Nephron (organoid): ENCODE measurements around the gene FTO.
A peak's percentile ranks its signal among the peaks of the same experiment; 100 is the strongest.

ENCODE experiments used
- H3K27ac Mint-ChIP-seq, 3 experiments: 2 replicates each; pipeline ENCODE4 v1.8.0; 2020; ENCODE audit warnings: mixed read lengths in 3 of 3, mild to moderate bottlenecking in 2 of 3, moderate library complexity in 1 of 3
- H3K27me3 Mint-ChIP-seq: 2 replicates; pipeline ENCODE4 v1.8.0; 2021; ENCODE audit warnings: low read depth, mild to moderate bottlenecking, moderate library complexity, mixed read lengths
- H3K36me3 Mint-ChIP-seq: 2 replicates; pipeline ENCODE4 v1.8.0; 2020; ENCODE audit warnings: low read depth, mixed read lengths
- H3K4me1 Mint-ChIP-seq: 2 replicates; pipeline ENCODE4 v1.8.0; 2020; ENCODE audit warnings: mixed read lengths
- H3K4me3 Mint-ChIP-seq, 3 experiments: 2 replicates each; pipeline ENCODE4 v1.8.0; 2020; ENCODE audit warnings: mild to moderate bottlenecking in 3 of 3, mixed read lengths in 3 of 3, moderate library complexity in 2 of 3
- H3K9me3 Mint-ChIP-seq: 2 replicates; pipeline ENCODE4 v1.8.0; 2020; ENCODE audit warnings: mixed read lengths
- CTCF ChIP-seq, 3 experiments: fragments of 200-600 bp; sonication (generic); IDR thresholded peaks; one replicate each; pipeline ENCODE4 v1.5.0; 2021; ENCODE audit warnings: antibody characterized with exemption in 3 of 3; ENCODE audit not compliant: unreplicated experiment in 3 of 3

FTO gene

DNA sequence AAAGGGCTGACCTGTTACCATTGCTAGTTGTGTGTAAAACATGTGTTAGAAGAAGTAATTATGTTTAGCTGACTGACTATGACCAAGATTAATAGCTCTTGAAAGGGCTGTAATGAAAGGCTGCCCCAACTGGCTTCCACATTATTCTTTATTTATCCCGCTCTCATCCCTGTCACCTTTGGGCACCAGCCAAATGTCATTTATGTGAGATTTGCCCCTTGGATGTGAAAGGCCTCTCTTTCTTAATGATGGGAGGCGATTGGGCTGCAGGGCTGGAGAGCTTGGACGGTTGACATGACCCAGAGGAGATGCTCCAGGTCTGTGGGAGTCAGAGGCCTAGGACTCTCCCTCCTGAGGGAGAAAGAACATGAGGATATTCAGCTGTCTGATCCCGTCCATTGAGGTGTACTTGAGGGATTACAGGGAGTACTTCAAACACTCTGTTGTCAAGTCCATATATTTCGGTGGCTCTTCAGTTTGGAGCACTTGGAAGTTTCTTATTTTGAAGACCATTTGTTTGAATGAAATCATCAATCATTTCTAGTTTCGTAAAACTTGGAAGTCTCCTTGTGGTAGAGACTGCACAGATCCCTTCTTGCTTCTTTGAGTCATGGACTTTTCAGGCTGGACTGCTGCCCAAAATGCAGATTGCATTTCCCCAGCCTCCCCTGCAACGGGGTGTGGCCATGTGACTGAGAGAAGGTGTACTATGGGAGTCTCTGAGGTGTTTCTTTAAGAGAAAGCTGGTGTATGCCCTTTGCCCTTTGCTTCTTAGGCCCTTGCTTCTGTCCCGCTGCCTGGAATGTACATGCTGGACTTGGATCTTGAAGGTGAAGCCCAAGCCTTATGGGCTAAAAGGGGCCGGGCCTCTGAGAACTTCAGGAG is 51.3 kb downstream of the FTO start:
- H3K9me3 Mint-ChIP-seq, result no peaks in the 10 kb centered on the region
- H3K27ac Mint-ChIP-seq, result peak overlapping the region; percentile 78 to 94 (median 90)
- H3K27me3 Mint-ChIP-seq, result no peaks in the 10 kb centered on the region
- peaks cover 6% of the 10 kb centered on the region for H3K36me3 Mint-ChIP-seq
- H3K4me3 Mint-ChIP-seq, result peak overlapping the region in 2 of 3 experiments; percentile 21 to 28
- H3K4me1 Mint-ChIP-seq, result peaks cover 39% of the 10 kb centered on the region
- no peak for TF ChIP-seq CTCF (IDR thresholded peaks at IDR 0.05; ENCODE audit: unreplicated experiment in 3 of 3)

- H3K4me1 Mint-ChIP-seq, result peaks cover 39% of the 10 kb centered on the region
Measured at GRCh38 chr16:53756275-53756996, 52.5 kb downstream of the FTO start.

DNA sequence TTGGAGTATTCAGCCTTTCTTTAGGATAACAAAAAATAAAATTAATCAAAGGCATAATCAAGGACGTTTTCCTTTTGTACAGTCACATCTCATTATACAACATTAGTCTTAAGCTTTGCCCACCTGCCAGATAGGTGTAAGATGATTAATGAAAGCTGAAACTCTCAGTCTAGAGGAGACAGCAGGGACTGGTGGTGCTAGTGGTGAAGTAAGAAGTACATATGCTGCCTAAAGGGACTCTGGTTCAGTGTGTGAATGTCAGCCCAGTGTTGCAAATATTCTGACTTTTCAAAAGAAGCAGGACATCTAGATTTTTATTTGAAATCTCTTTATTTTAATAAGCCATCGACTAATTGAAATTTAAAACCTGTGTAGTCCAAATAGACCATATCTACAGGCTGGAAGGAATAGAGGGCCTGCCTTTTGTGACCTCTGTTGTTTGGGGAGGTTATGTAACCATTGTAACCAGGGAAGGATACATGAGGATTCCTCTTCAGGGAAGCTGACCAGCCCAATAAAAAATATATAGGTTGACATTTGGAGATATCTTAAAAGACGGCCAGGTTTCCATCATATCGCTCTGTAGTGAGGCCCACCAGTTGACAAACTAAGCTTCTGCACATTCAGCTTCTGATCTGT is 54.1 kb downstream of the FTO start:
- Mint-ChIP-seq H3K36me3 (peaks cover 6% of the 10 kb centered on the region), H3K4me3 (no peak overlapping the region), H3K27me3 (no peaks in the 10 kb centered on the region), H3K27ac (peak overlapping the region; percentile 52 to 73 (median 72)), H3K9me3 (no peaks in the 10 kb centered on the region), H3K4me1 (peaks cover 45% of the 10 kb centered on the region)
- TF ChIP-seq CTCF (IDR thresholded peaks at IDR 0.05; ENCODE audit: unreplicated experiment in 3 of 3), result no peak

More at GRCh38 chr16:53756275-53756996, 52.5 kb downstream of the FTO start:
- peaks cover 6% of the 10 kb centered on the region for H3K36me3 Mint-ChIP-seq
- peak overlapping the region; percentile 78 to 94 (median 90) for H3K27ac Mint-ChIP-seq
- H3K27me3 Mint-ChIP-seq, result no peaks in the 10 kb centered on the region
- no peaks in the 10 kb centered on the region for H3K9me3 Mint-ChIP-seq
- H3K4me3 Mint-ChIP-seq, result no peak overlapping the region
- TF ChIP-seq CTCF (IDR thresholded peaks at IDR 0.05; ENCODE audit: unreplicated experiment in 3 of 3), result no peak

DNA sequence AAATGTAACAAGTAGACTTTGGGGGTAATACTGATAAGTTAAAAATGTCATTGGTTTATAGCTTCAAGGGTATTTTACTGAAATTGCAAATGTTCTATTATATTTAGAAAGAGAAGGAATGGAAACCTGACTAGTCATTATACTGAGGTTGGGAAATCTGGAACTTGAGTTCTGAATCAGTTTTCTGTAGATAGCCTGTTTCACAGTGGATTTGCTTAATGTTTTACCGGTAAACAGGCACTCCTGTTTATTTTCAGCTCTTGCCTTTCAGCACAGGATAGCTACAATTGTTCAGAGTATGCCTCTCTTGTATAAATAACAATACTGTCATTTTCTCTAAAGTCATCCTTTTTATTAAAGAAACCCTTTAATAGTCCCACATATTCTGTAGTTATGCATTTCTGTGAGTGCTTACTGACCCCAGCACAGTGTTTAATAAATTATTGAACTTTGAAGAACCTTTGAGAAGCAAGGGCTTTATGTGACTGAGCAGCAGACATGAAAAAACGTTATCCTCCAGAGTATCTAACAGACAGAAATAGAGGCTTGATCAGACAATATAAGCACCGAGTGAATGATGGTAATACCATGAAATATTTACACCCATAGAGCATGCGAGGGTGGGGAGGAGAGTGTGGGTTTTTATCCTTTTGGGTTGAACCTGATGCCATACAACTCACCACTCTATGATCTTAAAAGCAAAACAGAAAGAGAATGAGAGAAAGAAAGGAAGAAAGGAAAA is 58.2 kb downstream of the FTO start:
- H3K4me3 Mint-ChIP-seq, result no peak overlapping the region
- no peak for TF ChIP-seq CTCF (IDR thresholded peaks at IDR 0.05; ENCODE audit: unreplicated experiment in 3 of 3)
- peak overlapping the region; percentile 72 to 89 (median 84) for H3K27ac Mint-ChIP-seq
- H3K4me1 Mint-ChIP-seq, result peaks cover 11% of the 10 kb centered on the region
- no peaks in the 10 kb centered on the region for H3K9me3 Mint-ChIP-seq
- peaks cover 6% of the 10 kb centered on the region for H3K36me3 Mint-ChIP-seq
- H3K27me3 Mint-ChIP-seq, result no peaks in the 10 kb centered on the region

DNA sequence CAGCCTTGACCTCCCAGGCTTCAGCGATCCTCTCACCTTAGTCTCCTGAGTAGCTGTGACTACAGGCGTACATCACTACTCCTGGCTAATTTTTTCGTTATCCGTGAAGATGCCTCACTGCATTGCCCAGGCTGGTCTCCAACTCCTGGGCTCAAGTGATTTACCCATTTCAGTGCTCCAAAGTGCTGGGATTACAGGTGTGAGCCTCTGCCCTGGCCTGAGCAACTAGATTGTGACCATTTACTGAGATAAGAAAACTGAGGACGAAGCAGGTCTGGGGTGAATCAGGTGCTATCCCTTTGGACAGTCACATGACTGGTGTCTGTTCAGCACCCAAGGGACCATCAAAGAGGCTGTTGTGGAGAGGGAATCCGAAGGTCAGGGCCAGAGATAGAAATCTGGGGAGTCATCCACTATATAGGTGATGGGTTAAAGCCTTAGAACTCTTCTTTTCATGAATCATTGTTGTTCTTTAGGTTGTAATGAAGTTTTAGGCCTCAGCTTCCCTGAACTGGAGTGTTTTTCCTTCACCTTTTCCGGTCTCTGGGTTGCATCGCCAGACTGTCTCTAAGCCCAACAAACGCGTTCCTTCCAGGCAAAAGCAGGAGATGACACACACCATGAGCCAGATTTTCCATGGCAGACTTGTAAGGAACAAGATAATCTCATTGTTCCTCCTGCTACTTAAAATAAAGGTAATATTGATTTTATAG is 62.5 kb downstream of the FTO start:
- Mint-ChIP-seq H3K27ac (no peak overlapping the region), H3K4me1 (peaks cover 19% of the 10 kb centered on the region), H3K27me3 (no peaks in the 10 kb centered on the region), H3K9me3 (no peaks in the 10 kb centered on the region), H3K4me3 (no peak overlapping the region), H3K36me3 (no peaks in the 10 kb centered on the region)
- no peak for TF ChIP-seq CTCF (IDR thresholded peaks at IDR 0.05; ENCODE audit: unreplicated experiment in 3 of 3)
